Lower leg skin (tissue), 3 donors: ENCODE data around the gene CYP4A22.

Experiments used
- CTCF ChIP-seq, 3 donors: fragments of 450-650 bp; IDR thresholded peaks; one replicate each; pipeline ENCODE4 v1.5.1; 2016; ENCODE audit warnings: antibody characterized with exemption in 3 of 3, mild to moderate bottlenecking in 3 of 3, moderate library complexity in 2 of 3
- POLR2A ChIP-seq, 2 donors: fragments of 450-650 bp; IDR thresholded peaks; one replicate each; pipeline ENCODE4 v1.6.1; 2016 to 2017; ENCODE audit warnings: antibody characterized with exemption in 2 of 2, mild to moderate bottlenecking in 1 of 2, moderate library complexity in 1 of 2

GRCh38 chr1:47189844-47190508 is 52.7 kb downstream of the CYP4A22 start, which contains the start of gene PDZK1IP1:
- no peak for TF ChIP-seq CTCF (IDR thresholded peaks at IDR 0.05)
- TF ChIP-seq POLR2A (IDR thresholded peaks at IDR 0.05): no peak
